HG02970 (cell line): ENCODE measurements around the gene NRXN2.

Source experiments
- ATAC-seq: cut with Tn5 transposase; IDR thresholded peaks from one replicate; pipeline ENCODE4 v1.9.1; 2021; ENCODE audit warnings: mild to moderate bottlenecking, moderate library complexity, moderate number of reproducible peaks; ENCODE audit not compliant: unreplicated experiment, low FRiP score

The NRXN2 gene

DNA sequence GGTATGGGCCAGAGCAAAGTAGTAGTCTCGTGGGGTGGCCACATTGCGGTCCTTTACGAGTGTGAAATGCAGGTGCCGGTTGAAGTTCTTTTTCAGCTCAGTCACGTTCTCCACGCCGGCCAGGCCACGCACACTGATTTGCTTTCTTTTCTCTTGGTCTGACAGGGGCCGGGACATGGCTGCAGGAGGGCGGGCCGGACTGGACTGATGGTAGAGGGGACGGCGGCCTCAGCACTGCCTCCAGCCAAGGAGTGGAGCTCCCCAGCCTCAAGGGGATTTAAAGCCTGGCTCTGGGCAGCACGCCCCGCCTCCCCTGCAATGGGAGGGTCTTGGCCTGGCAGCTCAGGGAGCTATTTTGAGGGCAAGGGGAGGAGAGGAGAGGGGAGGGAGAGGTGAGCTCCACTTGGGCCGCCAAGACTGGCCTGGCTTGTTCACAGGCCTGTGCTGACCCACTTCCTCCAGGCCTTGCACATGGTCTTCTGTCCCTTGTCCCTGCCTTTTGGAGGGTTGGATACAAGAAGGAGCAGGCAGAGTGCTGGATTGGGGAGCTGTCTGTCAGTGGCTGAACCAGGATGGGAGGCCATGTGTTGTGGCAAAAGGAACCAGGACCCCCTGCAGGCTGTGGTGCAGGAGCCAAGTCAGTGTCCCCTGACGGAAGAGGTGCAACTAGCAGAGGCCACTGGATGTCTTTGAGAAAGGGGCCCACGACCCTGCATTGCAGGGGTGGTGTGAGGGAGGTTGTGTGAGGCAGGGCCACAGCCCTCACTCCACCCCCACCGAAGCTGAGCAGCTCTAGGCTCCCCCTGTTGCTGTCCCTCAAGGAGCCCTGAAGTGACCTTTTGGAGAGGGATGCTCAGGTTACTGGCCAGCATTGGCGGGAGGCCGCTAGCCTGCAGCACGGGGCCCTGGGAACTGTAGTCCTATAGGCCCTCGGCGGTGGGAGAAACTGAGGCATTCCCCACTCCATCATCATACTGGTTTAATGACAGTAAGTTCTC is 37.0 kb upstream of the NRXN2 start, which contains the start of gene PYGM:
Gene PYGM (minus strand): TSS at position 253 of the 998 bp plus-strand sequence. CDS start 76 bp downstream, at position 177.
- no peak for ATAC-seq

DNA sequence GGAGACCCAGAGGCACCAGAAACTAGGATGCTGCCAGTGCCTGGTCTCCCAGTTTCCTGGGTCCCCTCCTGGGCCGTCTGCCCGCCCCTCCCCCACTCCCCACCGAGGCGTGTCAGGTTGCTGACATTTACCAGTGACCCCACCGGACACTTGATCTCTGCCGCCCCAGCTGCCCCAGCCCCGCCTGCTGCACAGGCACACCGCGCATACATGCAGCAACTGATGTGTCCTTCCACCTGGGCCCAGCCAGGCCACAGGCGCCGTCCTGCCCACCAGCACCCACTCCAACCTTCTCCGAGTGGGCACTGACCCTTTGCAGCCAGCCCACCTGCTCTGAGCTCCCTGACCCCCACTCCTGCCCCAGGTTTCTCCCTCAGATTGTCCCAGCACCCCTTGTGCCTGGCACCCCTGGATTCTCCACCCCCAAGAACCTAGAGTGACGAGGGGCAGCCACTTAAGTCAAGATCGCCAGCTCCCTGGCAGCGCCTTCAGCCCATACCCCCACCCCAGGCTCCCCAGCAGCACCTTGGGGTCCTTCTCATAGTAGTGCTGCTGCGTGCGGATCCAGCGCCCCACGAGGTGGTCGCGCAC is 36.2 kb upstream of the NRXN2 start:
- ATAC-seq = no peak

DNA sequence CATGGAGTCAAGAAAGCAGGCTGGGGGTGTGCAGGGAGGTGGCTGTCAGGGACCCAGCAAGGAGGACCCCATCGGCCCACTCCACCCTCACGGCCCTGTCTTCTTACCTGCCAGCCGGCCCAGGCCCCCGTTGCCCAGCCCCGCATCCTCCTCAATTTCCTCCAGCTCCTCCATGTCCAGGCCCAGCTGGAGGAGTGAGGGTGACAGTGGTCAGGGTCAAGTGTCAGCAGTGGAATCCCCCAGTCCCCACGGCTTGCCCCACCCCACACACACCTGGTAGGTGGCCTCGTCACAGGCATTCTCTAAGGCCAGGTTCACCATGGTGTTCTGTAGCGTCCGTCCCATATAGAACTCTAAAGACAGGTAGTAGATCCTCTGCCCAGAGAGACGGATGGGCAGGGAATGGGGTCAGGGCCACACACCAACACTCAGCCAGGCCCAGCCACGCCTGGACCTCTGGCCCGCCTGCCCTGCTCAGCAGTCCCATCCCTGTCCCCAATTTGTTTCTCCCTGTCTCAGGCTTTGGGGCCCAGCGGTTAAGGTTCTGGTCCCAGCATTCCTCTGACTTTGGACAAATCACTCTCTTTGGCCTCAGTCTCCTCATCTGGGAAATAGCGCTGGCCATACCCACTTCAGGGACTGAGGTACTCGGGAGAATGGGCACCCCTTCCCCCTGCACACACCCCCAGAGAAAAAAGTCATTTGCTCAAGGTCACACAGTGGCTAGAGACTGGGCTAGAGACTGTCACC is 35.5 kb upstream of the NRXN2 start:
- no peak for ATAC-seq

DNA sequence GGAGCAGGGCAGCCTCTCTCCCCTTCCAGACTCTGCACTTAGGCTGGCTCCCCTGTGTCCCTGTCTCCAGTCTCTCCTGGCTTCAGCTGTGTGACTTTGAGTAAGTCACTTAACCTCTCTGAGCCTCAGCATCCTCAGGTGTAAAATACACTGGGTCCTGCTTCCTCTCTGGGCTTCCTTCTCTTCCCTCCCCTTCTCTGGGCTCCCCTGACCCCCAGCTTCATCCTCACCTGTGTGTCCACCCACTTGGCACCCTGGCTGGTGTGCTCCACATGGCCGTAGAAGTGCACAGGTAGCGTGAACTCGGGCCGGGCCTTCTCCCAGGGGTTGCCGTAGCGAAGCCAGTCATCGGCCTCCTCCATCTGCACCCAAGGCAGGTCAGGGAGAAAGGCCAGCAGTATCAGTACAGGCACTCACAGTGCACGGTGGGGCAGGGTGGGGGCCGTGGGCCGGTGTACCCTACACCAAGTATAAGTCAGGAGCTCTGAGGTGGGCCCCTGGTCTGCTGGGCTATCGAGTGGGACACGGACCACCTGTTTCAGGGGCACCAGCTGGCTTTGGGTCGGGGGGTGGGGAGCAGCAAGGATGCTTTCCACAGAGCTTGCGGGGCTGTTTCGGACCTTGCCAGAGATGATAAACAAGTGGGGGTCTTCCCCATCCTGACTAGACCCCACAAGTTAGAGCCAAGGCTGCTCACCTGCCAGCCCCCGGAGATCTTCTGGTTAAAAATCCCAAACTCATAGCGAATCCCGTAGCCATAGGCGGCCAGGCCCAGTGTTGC is 34.7 kb upstream of the NRXN2 start:
- ATAC-seq = no peak

DNA sequence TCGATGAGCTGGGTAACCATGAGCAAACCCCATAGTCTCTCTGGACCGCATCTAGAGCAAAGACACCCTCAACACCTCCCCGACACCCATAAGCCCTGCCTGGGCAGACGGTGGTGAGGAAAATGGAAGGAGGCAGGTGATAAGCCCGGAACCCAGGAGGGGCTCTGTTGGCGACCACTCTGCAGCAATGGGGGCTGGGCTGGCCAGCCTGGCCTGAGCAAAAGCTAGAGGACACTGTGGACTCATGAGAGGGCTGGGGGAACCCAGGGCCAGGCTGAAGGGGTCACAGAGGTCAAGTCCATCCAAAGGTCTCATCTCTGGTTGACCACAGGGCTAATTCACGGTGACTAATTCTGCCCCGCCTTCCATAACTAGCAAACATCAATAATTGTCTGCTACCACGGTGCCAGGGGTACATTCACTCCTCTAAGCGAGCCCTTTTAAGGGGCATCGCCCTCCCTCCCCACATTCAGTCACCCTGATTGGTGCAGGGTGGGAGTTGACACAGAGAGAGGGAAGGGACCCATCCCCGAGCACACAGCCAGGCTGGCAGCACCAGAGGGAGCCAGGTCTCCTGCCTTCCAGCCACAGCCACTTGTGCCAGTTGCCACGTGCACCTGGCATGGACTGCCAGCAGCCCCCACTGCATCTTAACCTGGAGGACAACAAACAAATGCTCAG is 32.8 kb upstream of the NRXN2 start:
- no peak for ATAC-seq

DNA sequence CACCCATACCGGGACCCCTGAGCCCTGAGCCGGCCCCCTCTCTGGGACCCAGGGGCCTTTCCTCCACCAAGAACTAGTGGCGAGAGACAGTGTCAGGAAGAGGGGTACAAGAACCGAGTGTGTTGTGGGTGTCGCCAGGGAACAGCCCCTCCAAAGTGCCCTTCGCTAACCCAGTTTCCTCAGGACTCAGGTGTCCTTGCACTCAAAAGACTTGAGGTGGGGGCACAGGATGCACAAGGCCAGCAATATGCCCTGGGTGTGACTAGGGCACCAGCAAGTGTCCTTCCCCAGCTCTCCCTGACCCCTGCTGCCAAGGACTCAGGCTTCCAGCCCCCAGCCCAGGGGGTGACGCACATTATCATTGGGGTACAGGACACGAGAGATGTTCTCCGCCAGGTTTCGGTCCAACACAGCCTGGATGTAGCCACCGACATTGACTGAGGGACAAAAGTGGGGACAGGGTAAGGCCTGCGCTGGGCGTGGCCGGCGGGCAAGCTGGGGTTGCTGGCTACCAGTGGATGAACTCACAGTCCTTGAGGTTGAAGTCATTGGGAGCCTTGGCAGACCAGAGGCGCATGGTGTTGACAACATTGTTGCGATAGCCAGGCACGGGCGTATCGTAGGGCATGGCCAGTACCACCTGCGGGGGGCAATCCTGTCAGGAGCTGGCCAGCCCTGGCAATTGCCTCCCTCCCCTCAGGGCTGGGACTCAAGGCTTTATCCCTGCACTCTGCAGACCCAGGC is 32.1 kb upstream of the NRXN2 start:
- no peak for ATAC-seq

DNA sequence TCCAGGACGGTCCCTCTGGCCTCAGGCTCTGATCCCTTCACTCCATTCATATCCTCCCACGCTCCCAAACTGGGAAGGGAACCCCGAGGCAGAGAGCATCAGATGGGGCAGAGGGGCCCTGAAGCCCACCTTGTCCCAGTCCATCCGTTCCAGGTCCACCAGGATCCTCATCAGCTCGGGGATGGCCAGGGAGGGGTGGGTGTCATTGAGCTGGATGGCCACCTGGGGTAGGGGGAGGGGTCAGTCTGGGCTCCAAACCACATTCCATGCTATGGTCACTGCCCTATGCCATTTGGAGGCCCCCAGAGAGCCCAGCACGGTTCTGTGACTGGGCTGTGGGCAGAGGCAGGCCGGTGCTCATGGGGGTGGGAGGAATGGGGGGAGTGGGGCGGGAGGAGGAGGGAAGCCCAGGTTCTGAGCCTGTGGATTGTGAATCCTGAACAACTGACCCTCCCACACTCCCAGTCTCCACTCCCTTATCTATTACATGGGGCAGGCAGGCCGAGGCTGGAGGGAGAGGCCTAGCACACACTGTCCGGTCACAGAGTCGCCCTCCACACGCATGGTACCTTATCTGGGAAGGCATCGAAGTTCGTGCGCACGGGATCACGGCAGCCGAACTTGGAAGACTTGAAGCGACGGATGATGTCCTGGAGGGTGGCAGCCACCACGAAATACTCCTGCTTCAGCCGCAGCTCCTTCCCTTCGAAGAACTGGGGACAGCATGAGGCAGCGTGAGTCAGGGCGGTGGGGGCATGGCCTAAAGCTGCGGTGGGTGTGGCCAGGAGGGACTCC is 31.3 kb upstream of the NRXN2 start:
- no peak for ATAC-seq

DNA sequence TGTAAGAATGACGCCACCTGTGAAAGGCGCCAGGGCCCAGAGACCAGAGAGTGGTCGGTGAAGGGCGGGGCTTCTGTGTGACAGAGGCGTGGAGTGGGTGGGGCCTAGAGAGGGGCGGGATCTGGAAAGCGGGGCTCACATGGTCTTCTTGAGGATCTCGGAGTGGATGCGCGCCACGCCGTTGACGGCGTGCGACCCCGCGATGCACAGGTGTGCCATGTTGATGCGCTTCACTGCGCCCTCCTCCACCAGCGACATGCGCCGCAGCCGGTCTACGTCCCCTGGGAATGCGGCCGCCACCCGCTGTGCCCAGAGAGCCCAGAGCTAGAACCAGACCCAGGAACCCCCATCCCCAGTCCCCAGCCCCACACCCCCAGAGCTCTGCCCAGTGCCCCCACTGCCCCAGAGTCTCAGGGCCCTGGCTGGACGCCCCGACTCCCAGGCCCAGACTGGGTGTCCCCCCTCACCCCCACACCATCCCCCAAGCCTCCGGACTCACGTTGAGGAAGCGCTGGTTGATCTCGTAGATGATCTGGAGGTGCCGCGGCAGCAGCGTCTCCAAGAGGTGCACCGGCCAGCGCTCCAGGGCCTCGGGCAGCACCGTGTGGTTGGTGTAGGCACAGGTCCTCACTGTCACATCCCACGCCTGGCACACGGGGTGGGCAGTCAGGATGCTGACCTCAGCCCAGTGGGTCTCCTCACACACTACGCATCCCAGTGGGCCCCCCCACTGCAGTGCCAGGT is 30.6 kb upstream of the NRXN2 start:
- no peak for ATAC-seq

DNA sequence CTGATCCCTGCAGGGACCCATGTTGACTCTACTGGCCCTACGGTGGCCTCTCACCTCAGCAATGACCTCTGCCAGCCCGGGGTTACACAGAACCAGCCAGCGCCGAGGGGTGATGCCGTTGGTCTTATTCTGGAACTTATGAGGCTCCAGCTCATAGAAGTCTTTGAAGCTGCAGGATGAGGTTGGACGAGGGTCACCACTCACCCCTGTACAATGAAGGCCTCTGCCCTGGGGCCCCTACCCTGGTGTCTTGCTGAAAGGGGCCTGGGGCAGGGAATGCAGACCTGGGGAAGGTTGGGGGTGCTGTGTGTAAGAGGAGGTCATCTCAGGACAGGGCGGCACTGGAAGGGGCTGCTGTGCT is 30.0 kb upstream of the NRXN2 start:
- ATAC-seq = no peak

DNA sequence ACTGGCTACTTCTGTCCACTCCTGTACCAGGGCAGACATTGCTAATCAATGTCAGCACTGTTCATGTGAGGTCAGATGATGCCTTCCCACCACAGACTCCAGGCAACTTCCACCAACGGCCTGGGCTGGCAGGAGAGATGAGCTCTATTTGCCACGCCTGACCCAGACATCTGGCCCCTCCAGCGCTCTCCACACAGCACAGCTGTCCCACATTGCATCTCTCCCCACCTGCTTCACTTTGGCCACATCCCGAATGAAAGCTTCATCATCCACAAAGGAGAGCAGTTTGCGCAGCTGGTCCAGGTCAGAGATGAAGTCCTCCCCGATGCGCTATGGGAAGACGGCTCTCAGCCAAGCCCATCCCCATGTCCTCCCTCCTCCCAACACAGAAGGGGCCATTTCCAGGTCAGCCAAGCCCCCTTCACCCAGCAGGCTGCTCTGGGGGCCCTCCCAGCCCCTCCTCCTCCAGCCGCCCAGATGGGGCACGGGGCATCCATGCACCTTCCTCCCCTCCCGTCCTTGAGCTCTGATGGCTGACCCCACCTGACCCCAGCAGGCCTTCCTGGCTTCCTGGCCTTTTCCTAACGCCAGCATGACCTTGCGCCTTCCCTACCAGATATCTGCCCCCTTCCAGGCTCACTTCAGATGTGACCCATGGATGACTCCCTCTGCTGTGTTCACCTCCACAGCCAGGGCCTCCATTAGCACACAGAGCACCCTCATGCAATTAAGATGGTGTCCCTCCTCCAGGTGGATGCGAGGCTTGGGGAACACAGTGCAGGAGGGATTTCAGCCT is 29.4 kb upstream of the NRXN2 start:
- no peak for ATAC-seq

DNA sequence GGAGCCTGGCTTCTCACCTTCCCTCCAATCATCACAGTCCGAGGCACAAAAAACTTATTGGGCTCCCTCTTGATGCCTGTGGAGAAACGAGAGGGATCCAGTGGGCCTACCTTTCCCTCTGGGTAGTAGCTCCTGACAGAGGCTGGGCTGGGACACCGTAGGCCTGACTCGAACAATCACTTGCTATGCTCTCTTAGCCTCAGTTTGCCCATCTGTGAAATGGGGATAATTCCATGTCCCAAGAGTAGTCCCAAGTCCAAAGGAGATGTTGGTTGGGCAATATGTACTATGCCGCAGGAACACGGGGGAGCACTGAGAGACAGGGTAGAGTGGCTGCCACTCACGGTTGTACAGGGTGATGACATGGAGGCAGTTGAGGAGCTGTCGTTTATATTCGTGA is 28.6 kb upstream of the NRXN2 start:
- ATAC-seq = no peak

DNA sequence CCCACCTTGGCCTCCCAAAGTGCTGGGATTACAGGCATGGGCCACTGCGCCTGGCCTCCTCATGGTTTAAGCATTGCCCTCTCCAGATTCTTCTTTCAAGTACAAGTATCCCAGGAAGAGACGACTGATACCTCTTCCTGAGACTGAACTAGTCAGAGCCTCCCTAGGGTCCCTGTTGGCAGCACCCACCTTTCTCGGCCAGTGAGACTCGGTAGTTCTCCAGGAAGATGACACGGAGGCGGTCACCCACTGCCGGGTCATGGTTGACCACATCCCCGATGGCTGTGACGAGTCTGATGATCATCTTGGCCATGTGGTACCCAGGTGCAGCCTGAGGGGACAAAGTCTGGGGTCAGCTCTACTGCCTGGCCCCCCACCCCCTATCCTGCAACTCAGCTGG is 28.1 kb upstream of the NRXN2 start:
- no peak for ATAC-seq

DNA sequence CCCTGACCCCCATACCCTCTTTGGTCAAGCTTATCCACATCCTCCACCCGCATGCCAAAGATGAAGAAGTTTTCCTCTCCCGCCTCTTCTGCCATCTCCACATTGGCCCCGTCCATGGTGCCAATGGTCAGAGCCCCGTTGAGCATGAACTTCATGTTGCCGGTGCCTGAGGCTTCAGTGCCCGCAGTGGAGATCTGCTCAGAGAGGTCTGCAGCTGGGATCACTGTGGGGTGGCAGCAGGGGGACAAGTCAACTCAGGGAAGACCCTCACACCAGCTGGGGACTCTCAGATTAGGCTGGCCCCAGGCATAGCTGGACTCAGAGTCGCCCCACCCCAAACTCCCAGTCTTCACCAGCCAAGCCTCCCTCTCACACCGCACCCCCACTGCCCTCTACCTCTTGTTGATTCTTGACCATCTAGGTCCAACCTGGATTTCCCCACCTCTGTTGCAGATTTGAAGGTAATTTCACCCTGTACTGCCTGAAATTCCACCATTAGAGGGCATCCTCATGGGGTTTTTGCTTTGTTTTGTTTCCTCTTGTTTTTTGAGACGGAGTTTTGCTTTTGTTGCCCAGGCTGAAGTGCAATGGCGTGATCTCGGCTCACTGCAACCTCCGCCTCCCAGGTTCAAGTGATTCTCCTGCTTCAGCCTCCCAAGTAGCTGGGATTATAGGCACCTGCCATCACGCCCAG is 27.5 kb upstream of the NRXN2 start:
- no peak for ATAC-seq

DNA sequence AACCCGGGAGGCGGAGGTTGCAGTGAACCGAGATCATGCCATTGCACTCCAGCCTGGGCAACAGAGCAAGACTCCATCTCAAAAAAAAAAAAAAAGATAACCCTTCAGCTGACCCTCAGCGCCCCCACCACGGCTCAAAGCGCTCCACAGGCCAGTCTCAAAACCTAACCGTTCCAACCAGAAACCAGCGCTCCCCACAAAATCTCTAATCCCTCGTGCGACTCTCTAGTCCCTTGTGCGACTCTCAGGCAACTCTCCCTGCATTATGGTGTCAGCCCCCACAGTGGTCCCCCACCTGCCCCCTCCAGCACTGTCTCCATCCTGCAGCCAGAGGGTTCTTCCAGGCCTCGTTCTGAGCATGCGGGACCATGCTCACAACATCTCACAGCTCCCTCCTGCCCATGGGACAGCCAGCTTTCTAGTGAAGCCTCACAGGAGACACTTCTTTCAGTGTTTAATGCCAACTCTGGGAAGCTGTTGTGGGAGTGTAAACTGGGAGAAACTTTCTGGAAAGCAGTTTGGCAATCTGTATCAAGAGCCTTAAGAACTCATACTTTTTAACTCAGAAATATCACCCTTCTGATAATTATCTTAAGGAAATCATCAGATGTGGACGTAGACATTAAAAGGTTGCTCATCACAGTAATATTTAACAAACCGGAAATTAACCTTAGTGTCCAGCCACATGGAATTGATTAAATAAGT is 25.1 kb upstream of the NRXN2 start:
- no peak for ATAC-seq

DNA sequence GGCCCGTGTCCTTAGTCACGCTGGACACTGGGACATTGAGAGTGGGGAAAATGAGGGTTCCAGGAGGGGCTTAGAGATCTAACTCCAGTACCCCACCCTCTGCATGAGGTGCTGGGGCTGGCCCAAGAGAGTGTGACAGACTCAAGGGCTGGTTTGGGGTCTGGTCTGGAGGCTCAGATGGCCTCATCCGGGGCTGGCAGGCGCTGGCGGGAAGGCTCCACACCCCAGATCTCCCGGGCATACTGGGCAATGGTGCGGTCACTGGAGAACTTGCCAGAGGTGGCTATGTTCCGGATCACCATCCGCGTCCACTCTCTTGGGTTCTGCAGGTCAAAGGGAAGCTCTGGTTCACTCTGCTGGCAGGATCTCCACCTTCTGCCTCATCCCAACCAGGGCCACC is 23.5 kb upstream of the NRXN2 start:
- ATAC-seq = no peak
